DMS153 treated with DMSO at 0.1 percent for 48 hours (cell line): ENCODE results near the gene DNAI1.

Experiments used
- DNase-seq: peaks from one replicate; lab custom pipeline; 2025; ENCODE audit not compliant: unreplicated experiment; lab: John Stamatoyannopoulos, UW

DNAI1 gene

GRCh38 chr9:34557426-34558321 lies 99.1 kb downstream of the DNAI1 start:
- DNase-seq, result no peak

GRCh38 chr9:34558364-34558763 lies 99.8 kb downstream of the DNAI1 start:
- DNase-seq, result no peak

- no peak for DNase-seq
These were observed 100.5 kb downstream of the DNAI1 start for GRCh38 chr9:34558919-34559623.

- no peak for DNase-seq
These were observed 101.2 kb downstream of the DNAI1 start for GRCh38 chr9:34559624-34560455.

GRCh38 chr9:34560599-34561214 lies 102.1 kb downstream of the DNAI1 start:
- DNase-seq, result no peak

GRCh38 chr9:34562135-34562745 lies 103.6 kb downstream of the DNAI1 start:
- DNase-seq, result no peak

- no peak for DNase-seq
These were observed 104.7 kb downstream of the DNAI1 start for GRCh38 chr9:34563262-34563661.

- DNase-seq, result no peak
These were observed 106.0 kb downstream of the DNAI1 start for GRCh38 chr9:34564617-34565016.

GRCh38 chr9:34565856-34566255 lies 107.3 kb downstream of the DNAI1 start:
- DNase-seq, result no peak

- no peak for DNase-seq
These were observed 107.7 kb downstream of the DNAI1 start for GRCh38 chr9:34566322-34566721.

- DNase-seq, result no peak
These were observed 108.4 kb downstream of the DNAI1 start for GRCh38 chr9:34566972-34567371.

GRCh38 chr9:34568133-34568532 lies 109.5 kb downstream of the DNAI1 start:
- DNase-seq, result no peak

- no peak for DNase-seq
These were observed 110.2 kb downstream of the DNAI1 start for GRCh38 chr9:34568774-34569173.

GRCh38 chr9:34570376-34570775 lies 111.8 kb downstream of the DNAI1 start:
- no peak for DNase-seq
